ENCODE measurements around the gene DEPDC5. TPM values are rescaled to one million over a fixed set of nuclear protein-coding genes. Genes with fewer than 3 reads are reported as not detected.

DEPDC5 gene
- total RNA-seq, 4 donors from 2014 or later, result 25.9 to 86.4 (median 45.6) TPM

- no peak for DNase-seq
- H3K27ac ChIP-seq, result no peak overlapping the region
- TF ChIP-seq POLR2A (IDR thresholded peaks at IDR 0.05), result no peak
- TF ChIP-seq, protein P1, sequence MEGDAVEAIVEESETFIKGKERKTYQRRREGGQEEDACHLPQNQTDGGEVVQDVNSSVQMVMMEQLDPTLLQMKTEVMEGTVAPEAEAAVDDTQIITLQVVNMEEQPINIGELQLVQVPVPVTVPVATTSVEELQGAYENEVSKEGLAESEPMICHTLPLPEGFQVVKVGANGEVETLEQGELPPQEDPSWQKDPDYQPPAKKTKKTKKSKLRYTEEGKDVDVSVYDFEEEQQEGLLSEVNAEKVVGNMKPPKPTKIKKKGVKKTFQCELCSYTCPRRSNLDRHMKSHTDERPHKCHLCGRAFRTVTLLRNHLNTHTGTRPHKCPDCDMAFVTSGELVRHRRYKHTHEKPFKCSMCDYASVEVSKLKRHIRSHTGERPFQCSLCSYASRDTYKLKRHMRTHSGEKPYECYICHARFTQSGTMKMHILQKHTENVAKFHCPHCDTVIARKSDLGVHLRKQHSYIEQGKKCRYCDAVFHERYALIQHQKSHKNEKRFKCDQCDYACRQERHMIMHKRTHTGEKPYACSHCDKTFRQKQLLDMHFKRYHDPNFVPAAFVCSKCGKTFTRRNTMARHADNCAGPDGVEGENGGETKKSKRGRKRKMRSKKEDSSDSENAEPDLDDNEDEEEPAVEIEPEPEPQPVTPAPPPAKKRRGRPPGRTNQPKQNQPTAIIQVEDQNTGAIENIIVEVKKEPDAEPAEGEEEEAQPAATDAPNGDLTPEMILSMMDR (IDR thresholded peaks at IDR 0.05), result no peak
- H3K36me3 ChIP-seq, result peaks cover 0 to 70% (median 32%) of the 10 kb centered on the region in 4 donors
- H3K4me3 ChIP-seq, result no peak overlapping the region
- in situ Hi-C loops (cut with MboI; ENCODE audit: low pct_ligation_motif_present in 1 of 4, low pct_unique_long_range_greater_than_20kb in 1 of 4, low sequenced_read_pairs in 3 of 4), result no loop called here
- no peaks in the 10 kb centered on the region for H3K9me3 ChIP-seq
- no peaks in the 10 kb centered on the region for H3K27me3 ChIP-seq
- H3K4me1 ChIP-seq, result no peaks in the 10 kb centered on the region
- 95 to 100% methylated on average over 3 of the region's 3 CpGs for WGBS, 2 donors (ENCODE audit: low coverage in 1 of 2)
- intact Hi-C loops (cut with DNase I; ENCODE audit: low total_unique reads), result no loop called here
Observed at GRCh38 chr22:31764785-31765184, 11.0 kb downstream of the DEPDC5 start.

GRCh38 chr22:31768422-31769059 is 14.7 kb downstream of the DEPDC5 start:
- intact Hi-C loops (cut with DNase I; ENCODE audit: low total_unique reads), result no loop called here
- Histone ChIP-seq H3K36me3 (peaks cover 0 to 74% (median 34%) of the 10 kb centered on the region in 4 donors), H3K4me3 (no peak overlapping the region), H3K4me1 (no peaks in the 10 kb centered on the region), H3K27me3 (no peaks in the 10 kb centered on the region), H3K9me3 (no peaks in the 10 kb centered on the region), H3K27ac (no peak overlapping the region)
- WGBS, 2 donors (ENCODE audit: low coverage in 1 of 2), result 92 to 93% methylated on average over 2 to 4 of the region's 4 CpGs
- in situ Hi-C loops (cut with MboI; ENCODE audit: low pct_ligation_motif_present in 1 of 4, low pct_unique_long_range_greater_than_20kb in 1 of 4, low sequenced_read_pairs in 3 of 4), result no loop called here
- TF ChIP-seq POLR2AphosphoS5 (IDR thresholded peaks at IDR 0.05) (no peak), POLR2A (IDR thresholded peaks at IDR 0.05) (no peak), EP300 (IDR thresholded peaks at IDR 0.05; ENCODE audit: low read depth) (no peak)
- TF ChIP-seq, protein P1 (IDR thresholded peaks at IDR 0.05), result no peak
- DNase-seq, result no peak

DNA sequence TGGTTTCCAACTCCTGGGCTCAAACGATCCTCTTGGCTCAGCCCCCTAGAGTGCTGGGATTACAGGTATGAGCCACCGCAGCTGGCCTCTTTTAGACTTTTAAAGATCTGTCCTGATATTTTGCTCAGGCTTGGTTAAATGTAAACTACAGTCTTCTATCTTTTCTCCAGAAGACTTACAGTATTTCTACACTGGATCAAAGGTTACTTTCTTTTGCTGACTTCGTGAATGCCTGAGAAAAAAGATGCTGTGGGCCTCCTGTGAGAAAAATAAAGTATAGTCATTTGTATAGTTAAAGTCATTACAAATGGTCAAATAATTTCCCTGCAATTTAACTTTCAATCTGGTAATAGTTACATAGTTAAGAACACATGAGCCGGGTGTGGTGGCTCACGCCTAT is 19.6 kb downstream of the DEPDC5 start:
- Histone ChIP-seq H3K27me3 (no peaks in the 10 kb centered on the region), H3K4me1 (no peaks in the 10 kb centered on the region), H3K4me3 (no peak overlapping the region), H3K9me3 (no peaks in the 10 kb centered on the region), H3K36me3 (peaks cover 0 to 51% (median 20%) of the 10 kb centered on the region in 4 donors), H3K27ac (no peak overlapping the region)
- no peak for TF ChIP-seq POLR2A (IDR thresholded peaks at IDR 0.05)
- TF ChIP-seq, protein P1 (IDR thresholded peaks at IDR 0.05), result no peak
- no peak for TF ChIP-seq POLR2AphosphoS5 (IDR thresholded peaks at IDR 0.05)
- intact Hi-C loops (cut with DNase I; ENCODE audit: low total_unique reads), result no loop called here
- in situ Hi-C loops (cut with MboI; ENCODE audit: low pct_ligation_motif_present in 1 of 4, low pct_unique_long_range_greater_than_20kb in 1 of 4, low sequenced_read_pairs in 3 of 4), result no loop called here
- WGBS, 2 donors (ENCODE audit: low coverage in 1 of 2), result 84 to 91% methylated on average over 4 to 5 of the region's 5 CpGs
- no peak for DNase-seq

DNA sequence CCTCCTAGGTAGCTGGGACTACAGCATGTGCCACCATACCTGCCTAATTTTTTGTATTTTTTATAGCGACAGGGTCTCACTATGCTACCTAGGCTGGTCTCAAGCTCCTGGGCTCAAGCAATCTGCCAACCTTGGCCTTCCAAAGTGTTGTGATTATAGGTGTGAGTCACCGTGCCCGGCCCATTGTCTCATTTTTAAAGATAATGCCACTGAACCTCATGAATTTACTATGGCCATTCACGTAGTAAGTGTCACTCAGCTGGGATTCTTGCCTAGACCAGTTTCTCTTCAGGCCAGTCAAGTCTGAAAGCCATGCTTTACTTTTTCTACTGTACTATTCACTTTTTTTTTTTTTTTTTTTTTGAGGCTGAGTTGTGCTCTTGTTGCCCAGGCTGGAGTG is 22.4 kb downstream of the DEPDC5 start:
- H3K9me3 ChIP-seq, result no peaks in the 10 kb centered on the region
- 94 to 96% methylated on average over 3 to 4 of the region's 4 CpGs for WGBS, 2 donors (ENCODE audit: low coverage in 1 of 2)
- no peak overlapping the region for H3K27ac ChIP-seq
- H3K4me1 ChIP-seq, result no peaks in the 10 kb centered on the region
- H3K4me3 ChIP-seq, result no peak overlapping the region
- TF ChIP-seq POLR2A (IDR thresholded peaks at IDR 0.05) (no peak), EP300 (IDR thresholded peaks at IDR 0.05; ENCODE audit: low read depth) (no peak), POLR2AphosphoS5 (IDR thresholded peaks at IDR 0.05) (no peak)
- TF ChIP-seq, protein P1 (IDR thresholded peaks at IDR 0.05), result no peak
- no peaks in the 10 kb centered on the region for H3K27me3 ChIP-seq
- H3K36me3 ChIP-seq, result peaks cover 0 to 33% (median 16%) of the 10 kb centered on the region in 4 donors
- in situ Hi-C loops (cut with MboI; ENCODE audit: low pct_ligation_motif_present in 1 of 4, low pct_unique_long_range_greater_than_20kb in 1 of 4, low sequenced_read_pairs in 3 of 4), result loop anchor here in 1 of 4 donors (25.0 kb wide), 1 partner anchor 486 kb away; the partner anchor contains the start of gene SLC5A4
- intact Hi-C loops (cut with DNase I; ENCODE audit: low total_unique reads), result no loop called here
- DNase-seq, result no peak

All from transverse colon (tissue), 4 donors.